ENCODE measurements around the gene PPFIBP2.
A peak's percentile ranks its signal among the peaks of the same experiment; 100 is the strongest.

The PPFIBP2 gene

GRCh38 chr11:7484645-7485044 is 29.2 kb upstream of the PPFIBP2 start:
- DNase-seq (ENCODE audit: low read depth, low spot score) = peak; percentile 22
- no peak for TF ChIP-seq ZNF274 (IDR thresholded peaks at IDR 0.05; ENCODE audit: low read depth, low read length)
- no peak for TF ChIP-seq YY1 (IDR thresholded peaks at IDR 0.05; ENCODE audit: insufficient read depth, insufficient read length)
- no peak for TF ChIP-seq SUZ12 (IDR thresholded peaks at IDR 0.05; ENCODE audit: extremely low read depth, insufficient read depth, insufficient read length)
- Histone ChIP-seq H3K9ac (ENCODE audit: insufficient read length, low read depth) (no peak overlapping the region), H3K36me3 (ENCODE audit: insufficient read depth, insufficient read length, low read length) (no peaks in the 10 kb centered on the region), H3K9me3 (ENCODE audit: insufficient read depth, low read length) (no peaks in the 10 kb centered on the region), H3K4me1 (ENCODE audit: insufficient read depth, insufficient read length) (peaks cover 5% of the 10 kb centered on the region), H3K27me3 (ENCODE audit: insufficient read depth, insufficient read length) (no peaks in the 10 kb centered on the region), H3K4me3 (ENCODE audit: insufficient read length, low read depth) (no peak overlapping the region)

- Histone ChIP-seq H3K4me3 (ENCODE audit: insufficient read length, low read depth) (no peak within 1 kb of the TSS), H3K27me3 (ENCODE audit: insufficient read depth, insufficient read length) (no peaks in the 10 kb centered on the region), H3K4me1 (ENCODE audit: insufficient read depth, insufficient read length) (peaks cover 5% of the 10 kb centered on the region), H3K9ac (ENCODE audit: insufficient read length, low read depth) (no peak within 1 kb of the TSS), H3K9me3 (ENCODE audit: insufficient read depth, low read length) (no peaks in the 10 kb centered on the region), H3K36me3 (ENCODE audit: insufficient read depth, insufficient read length, low read length) (no peaks in the 10 kb centered on the region)
- TF ChIP-seq ZNF274 (IDR thresholded peaks at IDR 0.05; ENCODE audit: low read depth, low read length) (no peak), SUZ12 (IDR thresholded peaks at IDR 0.05; ENCODE audit: extremely low read depth, insufficient read depth, insufficient read length) (no peak), YY1 (IDR thresholded peaks at IDR 0.05; ENCODE audit: insufficient read depth, insufficient read length) (no peak)
- no peak for DNase-seq (ENCODE audit: low read depth, low spot score)
Observed at GRCh38 chr11:7485186-7486097, 28.4 kb upstream of the PPFIBP2 start, which contains the start of gene OLFML1. TSS of gene OLFML1 (plus strand) at chr11:7485506. CDS start at chr11:7485876, 370 bp downstream.

DNA sequence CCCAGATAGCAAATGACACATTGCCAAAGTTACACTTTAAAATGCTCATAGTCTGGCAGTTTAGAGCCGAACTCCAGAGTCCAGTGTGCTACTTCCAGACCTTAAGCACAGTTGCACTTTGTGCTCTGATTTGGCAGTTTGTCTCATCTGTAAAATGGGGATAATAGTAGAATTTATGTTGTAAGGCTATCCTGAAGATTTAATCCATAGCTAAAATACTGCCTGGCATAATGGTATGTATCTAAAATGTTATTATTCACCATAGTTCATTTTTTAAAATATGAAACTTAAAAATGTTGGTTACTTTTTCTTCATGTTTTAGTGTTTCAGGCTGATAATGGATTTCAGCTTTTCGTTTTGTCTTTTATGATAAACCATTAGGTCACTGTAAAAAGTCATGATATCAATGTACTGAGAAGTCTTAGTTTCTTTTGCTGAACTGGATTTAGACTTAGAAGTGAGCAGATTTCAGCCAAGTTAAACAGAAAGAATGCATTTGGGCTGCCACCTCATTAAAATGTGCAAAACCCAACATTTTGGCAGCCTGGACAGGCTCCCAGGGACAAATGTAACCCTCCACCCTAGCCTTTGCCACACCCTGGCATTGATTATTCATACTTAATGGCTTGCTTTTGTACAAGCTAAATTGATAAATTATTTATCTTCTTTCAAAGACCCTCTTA is 27.6 kb upstream of the PPFIBP2 start:
- Histone ChIP-seq H3K4me1 (ENCODE audit: insufficient read depth, insufficient read length) (peaks cover 5% of the 10 kb centered on the region), H3K36me3 (ENCODE audit: insufficient read depth, insufficient read length, low read length) (no peaks in the 10 kb centered on the region), H3K4me3 (ENCODE audit: insufficient read length, low read depth) (no peak overlapping the region), H3K9me3 (ENCODE audit: insufficient read depth, low read length) (no peaks in the 10 kb centered on the region), H3K27me3 (ENCODE audit: insufficient read depth, insufficient read length) (no peaks in the 10 kb centered on the region), H3K9ac (ENCODE audit: insufficient read length, low read depth) (no peak overlapping the region)
- DNase-seq (ENCODE audit: low read depth, low spot score) = no peak
- TF ChIP-seq SUZ12 (IDR thresholded peaks at IDR 0.05; ENCODE audit: extremely low read depth, insufficient read depth, insufficient read length) (no peak), YY1 (IDR thresholded peaks at IDR 0.05; ENCODE audit: insufficient read depth, insufficient read length) (no peak), ZNF274 (IDR thresholded peaks at IDR 0.05; ENCODE audit: low read depth, low read length) (no peak)

DNA sequence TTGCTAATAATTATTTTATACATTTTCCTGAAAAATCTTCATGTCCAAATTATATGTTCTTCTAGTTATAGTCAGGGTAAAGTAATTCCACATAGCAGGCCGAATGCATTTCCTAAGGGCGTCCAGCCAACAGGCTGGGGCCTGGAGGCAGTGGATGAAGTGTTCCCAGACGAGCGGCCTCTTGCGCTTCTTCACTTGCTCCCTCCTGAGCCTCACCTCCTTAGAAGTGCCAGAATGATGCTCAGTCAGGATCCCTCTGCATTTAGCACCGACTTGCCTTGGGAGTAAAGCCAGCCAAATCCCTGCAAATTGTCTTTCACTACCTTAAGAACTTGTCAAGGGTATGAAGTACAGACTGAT is 27.0 kb upstream of the PPFIBP2 start:
- Histone ChIP-seq H3K4me1 (ENCODE audit: insufficient read depth, insufficient read length) (peaks cover 5% of the 10 kb centered on the region), H3K36me3 (ENCODE audit: insufficient read depth, insufficient read length, low read length) (no peaks in the 10 kb centered on the region), H3K4me3 (ENCODE audit: insufficient read length, low read depth) (no peak overlapping the region), H3K9me3 (ENCODE audit: insufficient read depth, low read length) (no peaks in the 10 kb centered on the region), H3K9ac (ENCODE audit: insufficient read length, low read depth) (no peak overlapping the region), H3K27me3 (ENCODE audit: insufficient read depth, insufficient read length) (no peaks in the 10 kb centered on the region)
- no peak for DNase-seq (ENCODE audit: low read depth, low spot score)
- TF ChIP-seq SUZ12 (IDR thresholded peaks at IDR 0.05; ENCODE audit: extremely low read depth, insufficient read depth, insufficient read length) (no peak), ZNF274 (IDR thresholded peaks at IDR 0.05; ENCODE audit: low read depth, low read length) (no peak), YY1 (IDR thresholded peaks at IDR 0.05; ENCODE audit: insufficient read depth, insufficient read length) (no peak)

GRCh38 chr11:7487360-7487759 is 26.4 kb upstream of the PPFIBP2 start:
- Histone ChIP-seq H3K36me3 (ENCODE audit: insufficient read depth, insufficient read length, low read length) (no peaks in the 10 kb centered on the region), H3K9ac (ENCODE audit: insufficient read length, low read depth) (no peak overlapping the region), H3K4me1 (ENCODE audit: insufficient read depth, insufficient read length) (peaks cover 5% of the 10 kb centered on the region), H3K4me3 (ENCODE audit: insufficient read length, low read depth) (no peak overlapping the region), H3K27me3 (ENCODE audit: insufficient read depth, insufficient read length) (no peaks in the 10 kb centered on the region), H3K9me3 (ENCODE audit: insufficient read depth, low read length) (no peaks in the 10 kb centered on the region)
- TF ChIP-seq YY1 (IDR thresholded peaks at IDR 0.05; ENCODE audit: insufficient read depth, insufficient read length) = no peak
- TF ChIP-seq SUZ12 (IDR thresholded peaks at IDR 0.05; ENCODE audit: extremely low read depth, insufficient read depth, insufficient read length) = no peak
- TF ChIP-seq ZNF274 (IDR thresholded peaks at IDR 0.05; ENCODE audit: low read depth, low read length) = no peak
- DNase-seq (ENCODE audit: low read depth, low spot score) = no peak

- no peaks in the 10 kb centered on the region for H3K36me3 ChIP-seq (ENCODE audit: insufficient read depth, insufficient read length, low read length)
- no peak for DNase-seq (ENCODE audit: low read depth, low spot score)
- H3K4me1 ChIP-seq (ENCODE audit: insufficient read depth, insufficient read length) = peaks cover 5% of the 10 kb centered on the region
- TF ChIP-seq YY1 (IDR thresholded peaks at IDR 0.05; ENCODE audit: insufficient read depth, insufficient read length) = no peak
- TF ChIP-seq SUZ12 (IDR thresholded peaks at IDR 0.05; ENCODE audit: extremely low read depth, insufficient read depth, insufficient read length) = no peak
- no peak for TF ChIP-seq ZNF274 (IDR thresholded peaks at IDR 0.05; ENCODE audit: low read depth, low read length)
- no peak overlapping the region for H3K9ac ChIP-seq (ENCODE audit: insufficient read length, low read depth)
- no peaks in the 10 kb centered on the region for H3K27me3 ChIP-seq (ENCODE audit: insufficient read depth, insufficient read length)
- H3K9me3 ChIP-seq (ENCODE audit: insufficient read depth, low read length) = no peaks in the 10 kb centered on the region
- H3K4me3 ChIP-seq (ENCODE audit: insufficient read length, low read depth) = no peak overlapping the region
Observed at GRCh38 chr11:7488681-7489080, 25.1 kb upstream of the PPFIBP2 start.

DNA sequence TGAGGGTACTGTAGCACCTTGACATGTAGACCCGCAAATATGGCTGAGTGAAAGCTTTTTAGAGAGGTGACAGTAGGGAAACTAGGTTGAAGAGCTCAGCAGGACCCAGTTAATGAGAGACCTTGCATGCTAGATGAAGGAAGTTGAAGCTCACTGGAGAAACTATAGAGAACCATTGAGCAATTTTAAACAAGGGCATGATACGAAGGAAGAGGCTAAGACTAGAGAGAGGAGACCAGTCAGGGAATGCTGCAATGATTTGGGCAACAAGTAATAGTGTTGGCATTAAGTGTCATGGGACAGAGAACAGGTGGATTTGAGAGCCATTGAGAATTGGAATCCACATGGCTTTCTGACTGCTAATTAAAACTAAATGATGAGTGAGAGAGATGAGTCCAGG is 24.4 kb upstream of the PPFIBP2 start:
- Histone ChIP-seq H3K27me3 (ENCODE audit: insufficient read depth, insufficient read length) (no peaks in the 10 kb centered on the region), H3K9ac (ENCODE audit: insufficient read length, low read depth) (no peak overlapping the region), H3K9me3 (ENCODE audit: insufficient read depth, low read length) (no peaks in the 10 kb centered on the region), H3K4me1 (ENCODE audit: insufficient read depth, insufficient read length) (peaks cover 5% of the 10 kb centered on the region), H3K4me3 (ENCODE audit: insufficient read length, low read depth) (no peak overlapping the region), H3K36me3 (ENCODE audit: insufficient read depth, insufficient read length, low read length) (no peaks in the 10 kb centered on the region)
- no peak for DNase-seq (ENCODE audit: low read depth, low spot score)
- TF ChIP-seq SUZ12 (IDR thresholded peaks at IDR 0.05; ENCODE audit: extremely low read depth, insufficient read depth, insufficient read length) (no peak), YY1 (IDR thresholded peaks at IDR 0.05; ENCODE audit: insufficient read depth, insufficient read length) (no peak), ZNF274 (IDR thresholded peaks at IDR 0.05; ENCODE audit: low read depth, low read length) (no peak)

All from NT2/D1 (cell line).